Cardiac muscle cell (in vitro differentiated cells and primary cell): ENCODE results near the gene KCNMA1. TPM values are rescaled to one million over a fixed set of nuclear protein-coding genes. Genes with fewer than 3 reads are reported as not detected.

Source experiments
- DNase-seq, 2 donors: peaks; one replicate each; pipeline versions ENCODE4 v3.0.0 to v3.0.0-alpha.2; 2010 to 2017; ENCODE audit warnings: low read depth in 1 of 2, low spot score in 1 of 2
- H3K27ac ChIP-seq: fragments of 200-600 bp; sonication (generic); 2 replicates; pipeline ENCODE4 v1.5.1; 2016
- H3K27me3 ChIP-seq: fragments of 200-600 bp; sonication (generic); 2 replicates; pipeline ENCODE4 v1.6.0; 2016; ENCODE audit warnings: control low read depth
- H3K36me3 ChIP-seq: fragments of 200-600 bp; sonication (generic); 2 replicates; pipeline ENCODE4 v1.5.1; 2016; ENCODE audit warnings: control low read depth
- H3K4me1 ChIP-seq: fragments of 200-600 bp; sonication (generic); 2 replicates; pipeline ENCODE4 v1.8.1; 2017; ENCODE audit warnings: low read depth, mild to moderate bottlenecking, mixed run types
- H3K4me3 ChIP-seq: fragments of 200-600 bp; sonication (generic); 2 replicates; pipeline ENCODE4 v1.5.1; 2016; ENCODE audit warnings: mild to moderate bottlenecking
- H3K9me3 ChIP-seq: fragments of 200-600 bp; sonication (generic); 2 replicates; pipeline ENCODE4 v1.5.1; 2017; ENCODE audit warnings: low read depth, mild to moderate bottlenecking, control low read depth
- polyA plus RNA-seq: library from polyadenylated mRNA; unstranded; fragments of >200 nt; fragmentation: Nextera tagmentation; extraction: Ambion mirVana; gene quantifications from 2 replicates; pipeline ENCODE4 v1.2.1, GENCODE V29; 2016
- total RNA-seq: library from RNA; depleted of rRNA; stranded (reverse); fragments of >200 nt; gene quantifications from 2 replicates; pipeline ENCODE4 v1.2.3, GENCODE V29; 2016
- TF ChIP-seq, protein P1 (sequence below): IDR thresholded peaks from 2 replicates; pipeline ENCODE4 v1.5.1; 2012; ENCODE audit warnings: low read depth, mild to moderate bottlenecking, low read length

Gene KCNMA1
- total and polyA plus RNA-seq, 2 experiments from 2014 or later: 1.8 to 1.9 TPM

DNA sequence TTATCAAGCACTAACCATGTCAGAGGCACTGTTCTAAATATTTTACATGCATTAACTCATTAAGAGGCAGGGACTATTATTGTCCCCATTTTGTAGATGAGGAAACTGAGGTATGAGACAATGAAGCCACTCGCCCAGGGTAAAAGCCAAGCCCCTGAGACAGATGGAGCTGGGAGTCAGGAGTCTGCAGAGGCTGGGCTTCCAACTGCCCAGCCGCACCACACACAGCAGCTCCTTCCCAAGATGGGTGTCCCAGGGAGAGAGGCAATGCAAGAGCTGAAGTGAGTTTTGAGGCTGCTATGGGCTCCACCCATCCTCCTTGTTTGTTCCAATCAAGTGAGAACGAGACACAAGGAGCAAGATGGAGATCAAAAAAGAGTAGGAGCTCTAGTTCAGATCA lies 244.2 kb downstream of the KCNMA1 start:
- H3K9me3 ChIP-seq: no peaks in the 10 kb centered on the region
- TF ChIP-seq, protein P1, sequence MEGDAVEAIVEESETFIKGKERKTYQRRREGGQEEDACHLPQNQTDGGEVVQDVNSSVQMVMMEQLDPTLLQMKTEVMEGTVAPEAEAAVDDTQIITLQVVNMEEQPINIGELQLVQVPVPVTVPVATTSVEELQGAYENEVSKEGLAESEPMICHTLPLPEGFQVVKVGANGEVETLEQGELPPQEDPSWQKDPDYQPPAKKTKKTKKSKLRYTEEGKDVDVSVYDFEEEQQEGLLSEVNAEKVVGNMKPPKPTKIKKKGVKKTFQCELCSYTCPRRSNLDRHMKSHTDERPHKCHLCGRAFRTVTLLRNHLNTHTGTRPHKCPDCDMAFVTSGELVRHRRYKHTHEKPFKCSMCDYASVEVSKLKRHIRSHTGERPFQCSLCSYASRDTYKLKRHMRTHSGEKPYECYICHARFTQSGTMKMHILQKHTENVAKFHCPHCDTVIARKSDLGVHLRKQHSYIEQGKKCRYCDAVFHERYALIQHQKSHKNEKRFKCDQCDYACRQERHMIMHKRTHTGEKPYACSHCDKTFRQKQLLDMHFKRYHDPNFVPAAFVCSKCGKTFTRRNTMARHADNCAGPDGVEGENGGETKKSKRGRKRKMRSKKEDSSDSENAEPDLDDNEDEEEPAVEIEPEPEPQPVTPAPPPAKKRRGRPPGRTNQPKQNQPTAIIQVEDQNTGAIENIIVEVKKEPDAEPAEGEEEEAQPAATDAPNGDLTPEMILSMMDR: no peak
- no peaks in the 10 kb centered on the region for H3K36me3 ChIP-seq
- no peak overlapping the region for H3K27ac ChIP-seq
- H3K27me3 ChIP-seq: no peaks in the 10 kb centered on the region
- H3K4me3 ChIP-seq: no peak overlapping the region
- peaks cover 11% of the 10 kb centered on the region for H3K4me1 ChIP-seq
- DNase-seq: no peak

DNA sequence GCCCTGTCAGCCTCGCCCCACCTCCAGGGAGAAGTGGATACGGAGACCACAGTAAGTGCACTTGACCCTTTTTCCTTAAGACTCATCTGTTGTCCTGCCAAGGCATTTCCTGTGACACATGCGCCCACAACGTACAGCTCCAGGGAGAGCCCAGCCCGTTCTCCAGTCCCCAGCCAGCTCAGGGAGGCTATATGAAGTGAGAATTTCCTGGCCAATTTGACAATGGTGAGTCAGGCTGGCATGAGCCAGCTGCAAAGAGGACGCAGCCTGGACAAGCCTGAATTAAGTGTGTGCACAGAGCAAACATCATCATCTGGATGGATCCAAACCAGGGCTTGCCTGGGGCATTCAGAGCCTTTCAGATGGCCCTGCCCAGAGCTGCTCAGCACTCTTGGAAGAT lies 244.8 kb downstream of the KCNMA1 start:
- no peaks in the 10 kb centered on the region for H3K9me3 ChIP-seq
- no peak overlapping the region for H3K27ac ChIP-seq
- no peak overlapping the region for H3K4me3 ChIP-seq

GRCh38 chr10:77392236-77392721 lies 245.3 kb downstream of the KCNMA1 start:
- no peaks in the 10 kb centered on the region for H3K36me3 ChIP-seq
- H3K27me3 ChIP-seq: no peaks in the 10 kb centered on the region
- H3K27ac ChIP-seq: no peak overlapping the region
- TF ChIP-seq, protein P1: no peak
- DNase-seq: peak in 1 of 2 donors; percentile 61
- H3K4me3 ChIP-seq: no peak overlapping the region
- H3K4me1 ChIP-seq: peaks cover 17% of the 10 kb centered on the region
- no peaks in the 10 kb centered on the region for H3K9me3 ChIP-seq

More for the DNA sequence above, 244.8 kb downstream of the KCNMA1 start:
- H3K36me3 ChIP-seq: no peaks in the 10 kb centered on the region
- peaks cover 17% of the 10 kb centered on the region for H3K4me1 ChIP-seq
- peak in 1 of 2 donors; percentile 88 for DNase-seq
- no peaks in the 10 kb centered on the region for H3K27me3 ChIP-seq
- TF ChIP-seq, protein P1: no peak

- Histone ChIP-seq H3K4me1 (peaks cover 17% of the 10 kb centered on the region), H3K27me3 (peaks cover 1% of the 10 kb centered on the region), H3K36me3 (no peaks in the 10 kb centered on the region), H3K9me3 (no peaks in the 10 kb centered on the region), H3K27ac (no peak overlapping the region), H3K4me3 (no peak overlapping the region)
- TF ChIP-seq, protein P1: peak; percentile 65
- peak; percentile 86 to 88 for DNase-seq
These were observed 245.9 kb downstream of the KCNMA1 start for GRCh38 chr10:77391605-77392235.

GRCh38 chr10:77390481-77390891 lies 247.1 kb downstream of the KCNMA1 start:
- H3K9me3 ChIP-seq: no peaks in the 10 kb centered on the region
- H3K4me3 ChIP-seq: no peak overlapping the region
- TF ChIP-seq, protein P1: no peak
- H3K27ac ChIP-seq: no peak overlapping the region
- peaks cover 17% of the 10 kb centered on the region for H3K4me1 ChIP-seq
- peak; percentile 10 to 34 for DNase-seq
- peaks cover 5% of the 10 kb centered on the region for H3K27me3 ChIP-seq
- H3K36me3 ChIP-seq: no peaks in the 10 kb centered on the region
